IMR-90 (cell line): ENCODE data around the gene TENT4B. TPM values are rescaled to one million over a fixed set of nuclear protein-coding genes. Genes with fewer than 3 reads are reported as not detected.

Experiments used
- ATAC-seq: fragments of 200-7000 bp; cut with Tn5 transposase; 2 replicates; pipeline ENCODE4 v1.9.1; 2020; ENCODE audit warnings: low read depth, mild to moderate bottlenecking, moderate library complexity
- BruUV-seq: library from RNA; stranded (reverse); fragments of 400-500 nt; replicated peaks from 2 replicates; lab custom pipeline; 2021; lab: Mats Ljungman, UMichigan
- CTCF ChIA-PET: fragments of 300-600 bp; formaldehyde crosslinking; extraction: SDS; loops from one replicate; lab custom pipeline; 2021; ENCODE audit warnings: antibody characterized with exemption; lab: Yijun Ruan, JAX
- POLR2A ChIA-PET: fragments of 300-600 bp; sonication (Branson Sonifier 250); formaldehyde crosslinking; loops from one replicate; lab custom pipeline; 2022; ENCODE audit warnings: antibody characterized with exemption; ENCODE audit not compliant: unreplicated experiment; lab: Charles Lee
- DNase-seq: peaks from one replicate; pipeline ENCODE4 v3.0.0; 2013
- H2AFZ ChIP-seq: replicated peaks from 2 replicates; pipeline ENCODE3; 2013; ENCODE audit warnings: low read length, mild to moderate bottlenecking; ENCODE audit not compliant: poor library complexity
- H2AK5ac ChIP-seq: 2 replicates; pipeline ENCODE4 v1.6.1; 2013; ENCODE audit warnings: low read depth, low read length, inconsistent platforms
- H2AK9ac ChIP-seq: replicated peaks from 2 replicates; pipeline ENCODE3; 2013; ENCODE audit warnings: mild to moderate bottlenecking, low read depth, low read length, moderate library complexity; ENCODE audit not compliant: poor library complexity
- H2BK120ac ChIP-seq: 2 replicates; pipeline ENCODE4 v1.6.1; 2013; ENCODE audit warnings: low read depth, low read length, inconsistent platforms
- H2BK15ac ChIP-seq: 3 replicates; pipeline ENCODE4 v1.6.1; 2013; ENCODE audit warnings: low read depth, low read length, inconsistent platforms
- H2BK20ac ChIP-seq: 2 replicates; pipeline ENCODE4 v1.6.1; 2013; ENCODE audit warnings: low read depth, mild to moderate bottlenecking, inconsistent platforms, low read length, moderate library complexity
- H2BK5ac ChIP-seq: 2 replicates; pipeline ENCODE4 v1.6.1; 2013; ENCODE audit warnings: mild to moderate bottlenecking, low read depth, low read length, inconsistent platforms; ENCODE audit not compliant: poor library complexity, severe bottlenecking
- H3K14ac ChIP-seq: replicated peaks from 2 replicates; pipeline ENCODE4 v1.6.1; 2013; ENCODE audit warnings: low read depth, low read length, inconsistent platforms
- H3K18ac ChIP-seq: 2 replicates; pipeline ENCODE4 v1.6.1; 2013; ENCODE audit warnings: low read depth, low read length, control low read depth
- H3K23ac ChIP-seq: 2 replicates; pipeline ENCODE4 v1.6.1; 2013; ENCODE audit warnings: low read depth, low read length, inconsistent platforms
- H3K27ac ChIP-seq: 2 replicates; pipeline ENCODE4 v1.5.1; 2013; ENCODE audit warnings: mild to moderate bottlenecking, control low read depth, low read length; ENCODE audit not compliant: insufficient read depth
- H3K27me3 ChIP-seq: 2 replicates; pipeline ENCODE4 v1.6.1; 2013; ENCODE audit warnings: low read length; ENCODE audit not compliant: control insufficient read depth, insufficient read depth
- H3K36me3 ChIP-seq: 2 replicates; pipeline ENCODE4 v1.6.1; 2013; ENCODE audit warnings: low read length, mixed read lengths; ENCODE audit not compliant: control insufficient read depth, insufficient read depth
- H3K4ac ChIP-seq: 2 replicates; pipeline ENCODE4 v1.6.1; 2013; ENCODE audit warnings: low read depth, low read length, inconsistent platforms
- H3K4me1 ChIP-seq: 2 replicates; pipeline ENCODE4 v1.6.1; 2013; ENCODE audit warnings: low read length, mixed read lengths; ENCODE audit not compliant: control insufficient read depth, insufficient read depth
- H3K4me2 ChIP-seq: 2 replicates; pipeline ENCODE4 v1.6.1; 2013; ENCODE audit warnings: low read depth, mild to moderate bottlenecking, control low read depth, low read length, moderate library complexity
- H3K4me3 ChIP-seq: 2 replicates; pipeline ENCODE4 v1.5.1; 2013; ENCODE audit warnings: low read depth, mild to moderate bottlenecking, control low read depth, low read length, moderate library complexity; ENCODE audit not compliant: insufficient read depth
- H3K56ac ChIP-seq: 2 replicates; pipeline ENCODE4 v1.6.1; 2013; ENCODE audit warnings: low read length, inconsistent platforms; ENCODE audit not compliant: insufficient read depth; ENCODE audit errors: extremely low read depth
- H3K79me1 ChIP-seq, 2 experiments: 2 replicates each; pipeline ENCODE4 v1.6.1; 2013; ENCODE audit warnings: low read length in 2 of 2, inconsistent platforms in 1 of 2, low read depth in 1 of 2
- H3K9ac ChIP-seq: 2 replicates; pipeline ENCODE4 v1.6.1; 2013; ENCODE audit warnings: low read depth, low read length, control low read depth
- H3K9me1 ChIP-seq: 2 replicates; pipeline ENCODE4 v1.6.1; 2013; ENCODE audit warnings: low read length, inconsistent platforms; ENCODE audit not compliant: insufficient read depth
- H3K9me3 ChIP-seq: 2 replicates; pipeline ENCODE4 v1.6.1; 2013; ENCODE audit warnings: low read length; ENCODE audit not compliant: control insufficient read depth, insufficient read depth
- H4K20me1 ChIP-seq: 2 replicates; pipeline ENCODE4 v1.6.1; 2013; ENCODE audit warnings: low read length, inconsistent platforms; ENCODE audit not compliant: insufficient read depth
- H4K5ac ChIP-seq: 2 replicates; pipeline ENCODE4 v1.6.1; 2013; ENCODE audit warnings: mild to moderate bottlenecking, low read depth, low read length, control low read depth
- H4K8ac ChIP-seq, 2 experiments: 2 replicates each; pipeline ENCODE4 v1.6.1; 2013; ENCODE audit warnings: low read depth in 2 of 2, low read length in 2 of 2, control low read depth in 1 of 2, inconsistent platforms in 1 of 2
- H4K91ac ChIP-seq: 2 replicates; pipeline ENCODE4 v1.6.1; 2013; ENCODE audit warnings: low read depth, low read length, inconsistent platforms; ENCODE audit not compliant: insufficient read depth
- BHLHE40 ChIP-seq: fragments of 150-350 bp; IDR thresholded peaks from 2 replicates; pipeline ENCODE4 v1.6.1; 2016; ENCODE audit warnings: mild to moderate bottlenecking, low read depth, low read length
- CEBPB ChIP-seq: IDR thresholded peaks from 2 replicates; pipeline ENCODE4 v1.6.1; 2012; ENCODE audit warnings: low read depth, low read length, improper control_type of control experiment
- MAZ ChIP-seq: IDR thresholded peaks from 2 replicates; pipeline ENCODE4 v1.6.1; 2012; ENCODE audit warnings: low read depth, mild to moderate bottlenecking, low read length, improper control_type of control experiment, moderate library complexity, borderline replicate concordance
- MXI1 ChIP-seq: IDR thresholded peaks from 2 replicates; pipeline ENCODE4 v1.6.1; 2012; ENCODE audit warnings: low read depth, mild to moderate bottlenecking, low read length, moderate library complexity, borderline replicate concordance
- RAD21 ChIP-seq: IDR thresholded peaks from 2 replicates; pipeline ENCODE4 v1.6.1; 2012; ENCODE audit warnings: low read length, improper control_type of control experiment
- WGBS, 2 experiments: methylation state at CpG; one replicate each; pipeline versions ENCODE4 v1.1.5 to v1.1.7; 2013; ENCODE audit warnings: missing lambda C conversion rate in 2 of 2; ENCODE audit not compliant: insufficient read length in 1 of 2; ENCODE audit errors: extremely low coverage in 2 of 2; 5-methylcytosine and 5-hydroxymethylcytosine counted together
- dilution Hi-C: fragments of 300-500 bp; cut with HindIII; formaldehyde crosslinking; loops from one replicate; pipeline ENCODE4 v1.14.3; 2018; ENCODE audit warnings: low sequenced_read_pairs; ENCODE audit not compliant: unreplicated experiment
- in situ Hi-C: fragments of 300-500 bp; cut with MboI; formaldehyde crosslinking; loops from 3 replicates; pipeline ENCODE4 v1.14.3; 2019; ENCODE audit warnings: low sequenced_read_pairs, inconsistent platforms, mixed read lengths
- intact Hi-C: fragments of 100-400 bp; cut with micrococcal nuclease; formaldehyde crosslinking; loops from 2 replicates; pipeline ENCODE4 v1.10.0; 2022
- polyA plus RNA-seq, 3 experiments: library from polyadenylated mRNA; depleted of rRNA; stranded (reverse); fragments of >200 nt; gene quantifications; 2 replicates each; pipeline ENCODE4 v1.2.3, GENCODE V29; 2012; ENCODE audit warnings: low replicate concordance in 1 of 3
- total RNA-seq: library from RNA; depleted of rRNA; stranded (reverse); fragments of >200 nt; gene quantifications from 2 replicates; pipeline ENCODE4 v1.2.3, GENCODE V29; 2012

TENT4B gene
- total and polyA plus RNA-seq, 2 of the 4 experiments (the other 2 are of a cell fraction): 4.1 to 7.0 TPM

DNA sequence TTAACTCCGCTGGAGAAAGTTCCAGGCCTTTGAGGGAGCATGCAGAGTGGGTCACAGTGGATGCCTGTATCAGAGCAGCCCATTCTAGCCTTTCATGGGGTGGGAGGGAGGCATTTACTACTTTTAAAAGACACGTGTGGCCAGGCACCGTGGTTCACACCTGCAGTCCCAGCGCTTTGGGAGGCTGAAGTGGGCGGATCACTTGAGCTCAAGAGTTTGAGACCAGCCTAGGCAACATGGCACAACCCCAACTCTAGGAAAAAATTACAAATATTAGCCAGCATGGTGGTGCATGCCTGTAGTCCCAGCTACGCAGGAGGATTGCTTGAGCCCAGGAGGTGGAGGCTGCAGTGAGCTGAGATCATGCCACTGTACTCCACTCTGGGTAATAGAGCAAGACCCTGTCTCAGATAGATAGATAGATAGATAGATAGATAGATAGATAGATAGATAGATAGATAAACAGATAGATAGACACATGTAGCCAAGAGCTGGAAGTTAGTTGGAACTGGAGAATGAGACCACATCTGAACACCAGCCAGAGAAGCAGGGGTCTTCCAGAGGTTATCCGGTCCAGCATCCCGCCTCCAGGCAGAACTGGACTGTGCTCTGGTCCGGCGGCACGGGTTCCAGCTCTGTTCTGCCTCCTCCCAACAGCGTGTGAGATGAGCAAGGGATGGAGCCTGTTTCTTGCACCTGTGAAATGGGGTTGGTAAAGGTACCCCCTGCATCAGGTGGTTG is 116.8 kb downstream of the TENT4B start:
- H4K5ac ChIP-seq: no peak overlapping the region
- peaks cover 19 to 54% of the 10 kb centered on the region in 2 experiments for H3K79me1 ChIP-seq
- no peak overlapping the region for H4K8ac ChIP-seq
- intact Hi-C loops (loop anchor here (5.0 kb wide), 1 partner anchor 32 kb away; no protein-coding TSS in a partner anchor), in situ Hi-C loops (no loop called here), dilution Hi-C loops (no loop called here)
- no peak overlapping the region for H3K27ac ChIP-seq
- H3K9me1 ChIP-seq: peaks cover 13% of the 10 kb centered on the region; the same call in 1 of the 2 replicates
- CTCF ChIA-PET: no interaction called here
- no peaks in the 10 kb centered on the region for H3K9me3 ChIP-seq
- no peak overlapping the region for H3K4me3 ChIP-seq
- no peak overlapping the region for H3K9ac ChIP-seq
- no peak overlapping the region for H2BK5ac ChIP-seq
- H3K14ac ChIP-seq: no peak overlapping the region
- TF ChIP-seq MAZ (no peak), RAD21 (no peak), MXI1 (no peak), BHLHE40 (no peak), CEBPB (no peak)
- no peak overlapping the region for H3K23ac ChIP-seq
- no peak overlapping the region for H3K4ac ChIP-seq
- no peak overlapping the region for H3K18ac ChIP-seq
- POLR2A ChIA-PET: no interaction called here
- no peak overlapping the region for H3K56ac ChIP-seq
- H3K36me3 ChIP-seq: peaks cover 2% of the 10 kb centered on the region; the same call in 1 of the 2 replicates
- no peak overlapping the region for H2BK120ac ChIP-seq
- no peak overlapping the region for H4K91ac ChIP-seq
- no peak overlapping the region for H2AK9ac ChIP-seq
- no peak overlapping the region for H3K4me2 ChIP-seq
- H2AFZ ChIP-seq: no peak overlapping the region
- H3K27me3 ChIP-seq: no peaks in the 10 kb centered on the region
- peaks cover 19% of the 10 kb centered on the region for H3K4me1 ChIP-seq
- ATAC-seq: no peak
- H4K20me1 ChIP-seq: no peaks in the 10 kb centered on the region; the same call in 1 of the 2 replicates
- DNase-seq: no peak
- no peak overlapping the region for H2BK20ac ChIP-seq
- H2AK5ac ChIP-seq: no peak overlapping the region; the same call in 1 of the 2 replicates
- no CpG with 5 or more reads among the region's 12 CpGs for WGBS, 2 experiments
- no TSS peak for BruUV-seq
- H2BK15ac ChIP-seq: no peak overlapping the region
